Measurements from ENCODE around the gene ADAMTS6. TPM values are rescaled to one million over a fixed set of nuclear protein-coding genes. Genes with fewer than 3 reads are reported as not detected.

ADAMTS6 gene
- total RNA-seq, 2 donors from 2014 or later, result 0.91 to 20.7 TPM

DNA sequence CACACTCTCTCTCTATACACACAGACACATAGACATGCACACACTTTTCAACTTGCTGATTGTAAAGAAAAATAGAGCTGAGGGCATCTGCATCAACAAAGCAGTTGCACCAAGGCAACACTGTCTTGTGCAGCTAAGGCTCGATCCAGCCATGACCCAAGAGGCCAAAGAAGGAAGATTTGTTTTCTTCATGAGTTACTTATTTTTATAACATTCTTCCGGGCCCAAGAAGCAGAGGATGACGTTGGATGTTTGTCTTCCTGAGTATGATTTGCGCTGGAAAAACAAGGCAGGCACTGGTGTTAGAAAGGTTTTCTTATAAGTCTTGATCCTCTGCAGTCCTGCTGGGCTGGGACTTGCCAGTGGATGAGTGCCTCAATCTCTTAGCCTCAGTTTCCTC, 344.1 kb downstream of the ADAMTS6 start:
- no peak for TF ChIP-seq POLR2A (IDR thresholded peaks at IDR 0.05)
- TF ChIP-seq, protein P1, sequence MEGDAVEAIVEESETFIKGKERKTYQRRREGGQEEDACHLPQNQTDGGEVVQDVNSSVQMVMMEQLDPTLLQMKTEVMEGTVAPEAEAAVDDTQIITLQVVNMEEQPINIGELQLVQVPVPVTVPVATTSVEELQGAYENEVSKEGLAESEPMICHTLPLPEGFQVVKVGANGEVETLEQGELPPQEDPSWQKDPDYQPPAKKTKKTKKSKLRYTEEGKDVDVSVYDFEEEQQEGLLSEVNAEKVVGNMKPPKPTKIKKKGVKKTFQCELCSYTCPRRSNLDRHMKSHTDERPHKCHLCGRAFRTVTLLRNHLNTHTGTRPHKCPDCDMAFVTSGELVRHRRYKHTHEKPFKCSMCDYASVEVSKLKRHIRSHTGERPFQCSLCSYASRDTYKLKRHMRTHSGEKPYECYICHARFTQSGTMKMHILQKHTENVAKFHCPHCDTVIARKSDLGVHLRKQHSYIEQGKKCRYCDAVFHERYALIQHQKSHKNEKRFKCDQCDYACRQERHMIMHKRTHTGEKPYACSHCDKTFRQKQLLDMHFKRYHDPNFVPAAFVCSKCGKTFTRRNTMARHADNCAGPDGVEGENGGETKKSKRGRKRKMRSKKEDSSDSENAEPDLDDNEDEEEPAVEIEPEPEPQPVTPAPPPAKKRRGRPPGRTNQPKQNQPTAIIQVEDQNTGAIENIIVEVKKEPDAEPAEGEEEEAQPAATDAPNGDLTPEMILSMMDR (IDR thresholded peaks at IDR 0.05), result no peak
- no peak for TF ChIP-seq POLR2AphosphoS5 (IDR thresholded peaks at IDR 0.05)

DNA sequence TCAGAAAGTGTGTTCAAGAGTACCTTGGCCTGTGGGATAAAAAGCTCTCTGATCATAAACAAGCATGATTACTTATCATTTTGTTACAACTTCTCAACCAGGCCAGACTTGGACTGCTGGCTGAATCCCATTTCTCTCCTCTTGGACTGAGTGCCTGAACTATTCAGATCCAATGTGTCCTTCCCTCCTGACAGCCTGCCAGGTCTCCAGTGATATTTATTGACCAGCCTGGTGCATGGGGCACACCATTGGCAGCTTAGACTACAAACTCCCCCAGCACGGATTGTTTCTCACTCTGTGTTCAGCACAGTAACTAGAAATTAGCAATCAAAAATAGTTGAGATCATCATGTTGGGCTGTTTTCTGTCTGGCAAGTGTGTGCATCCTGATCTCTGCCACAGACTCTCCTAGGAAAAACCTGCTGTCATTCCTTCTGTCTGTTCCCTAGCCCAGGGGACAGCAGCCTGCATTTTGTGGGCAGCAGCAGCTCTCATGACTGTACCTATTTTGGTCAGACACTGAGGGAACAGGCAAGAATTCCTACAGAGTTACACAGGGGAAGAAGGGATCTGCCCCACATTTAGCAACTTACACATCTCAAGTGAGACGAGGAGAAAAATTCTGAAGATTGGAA, 348.1 kb downstream of the ADAMTS6 start:
- intact Hi-C loops (cut with DNase I), result no loop called here
- no peaks in the 10 kb centered on the region for H3K36me3 ChIP-seq
- no peaks in the 10 kb centered on the region for H3K27me3 ChIP-seq (replicated peaks; ENCODE audit: insufficient read depth)
- DNase-seq (ENCODE audit: low spot score), result no peak
- no peaks in the 10 kb centered on the region for H3K4me1 ChIP-seq (replicated peaks)
- H3K27ac ChIP-seq, result no peak overlapping the region
- TF ChIP-seq POLR2AphosphoS5 (IDR thresholded peaks at IDR 0.05) (no peak), POLR2A (IDR thresholded peaks at IDR 0.05) (no peak)
- TF ChIP-seq, protein P1 (IDR thresholded peaks at IDR 0.05), result no peak
- WGBS, result 63% methylated on average over 2 of the region's 2 CpGs
- H3K4me3 ChIP-seq, result no peak overlapping the region
- H3K9me3 ChIP-seq, result no peaks in the 10 kb centered on the region

More for the DNA sequence above, 344.1 kb downstream of the ADAMTS6 start:
- H3K4me3 ChIP-seq, result no peak overlapping the region
- intact Hi-C loops (cut with DNase I), result no loop called here
- WGBS, result 44% methylated on average over 4 of the region's 4 CpGs
- H3K9me3 ChIP-seq, result no peaks in the 10 kb centered on the region
- no peaks in the 10 kb centered on the region for H3K36me3 ChIP-seq
- no peaks in the 10 kb centered on the region for H3K4me1 ChIP-seq (replicated peaks)
- no peaks in the 10 kb centered on the region for H3K27me3 ChIP-seq (replicated peaks; ENCODE audit: insufficient read depth)
- H3K27ac ChIP-seq, result no peak overlapping the region
- no peak for DNase-seq (ENCODE audit: low spot score)

DNA sequence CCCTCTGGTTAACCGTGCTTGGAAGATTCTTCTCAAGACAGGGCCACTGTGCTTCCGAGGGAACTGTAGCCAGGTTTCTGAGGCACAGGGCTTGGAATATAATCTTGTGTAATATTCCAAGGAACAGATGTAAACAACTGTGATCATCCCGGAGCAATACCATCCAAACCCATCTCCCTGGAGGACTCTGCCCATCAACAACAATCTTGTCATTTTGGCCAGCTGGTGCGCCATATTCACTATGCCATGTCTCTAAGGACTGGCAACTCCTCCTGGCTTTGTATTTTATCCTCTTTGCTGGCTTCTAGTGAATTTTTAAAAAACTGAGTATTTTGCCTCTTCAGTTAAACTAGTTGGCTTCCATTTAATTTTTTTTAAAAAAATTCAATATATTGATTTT, 349.3 kb downstream of the ADAMTS6 start:
- Histone ChIP-seq H3K9me3 (no peaks in the 10 kb centered on the region), H3K36me3 (no peaks in the 10 kb centered on the region), H3K27me3 (replicated peaks; ENCODE audit: insufficient read depth) (no peaks in the 10 kb centered on the region), H3K4me1 (replicated peaks) (no peaks in the 10 kb centered on the region), H3K4me3 (no peak overlapping the region), H3K27ac (no peak overlapping the region)
- intact Hi-C loops (cut with DNase I), result no loop called here
- TF ChIP-seq POLR2A (IDR thresholded peaks at IDR 0.05) (no peak), POLR2AphosphoS5 (IDR thresholded peaks at IDR 0.05) (no peak)
- TF ChIP-seq, protein P1 (IDR thresholded peaks at IDR 0.05), result no peak
- no peak for DNase-seq (ENCODE audit: low spot score)
- 95% methylated on average over 4 of the region's 4 CpGs for whole genome bisulfite sequencing

DNA sequence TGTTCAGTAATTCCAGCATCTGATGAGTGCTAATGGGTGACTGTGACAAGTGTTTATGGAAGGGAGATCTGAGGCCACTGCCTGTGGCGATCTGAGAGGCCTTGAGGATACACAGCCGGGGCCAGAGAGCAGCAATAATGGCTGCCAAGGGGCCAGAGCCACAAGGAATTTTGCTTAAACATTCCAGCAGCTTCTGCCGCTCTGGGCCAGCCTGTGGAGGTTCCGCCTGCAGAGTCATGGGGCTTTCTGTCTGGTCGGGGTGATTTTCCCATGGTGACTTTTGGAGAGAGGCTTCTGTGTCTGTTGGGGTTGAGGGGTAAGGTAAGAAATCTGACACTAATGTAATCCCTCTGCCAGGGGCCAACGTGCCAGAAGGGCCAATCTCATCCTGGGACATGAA, 353.5 kb downstream of the ADAMTS6 start:
- no peaks in the 10 kb centered on the region for H3K4me1 ChIP-seq (replicated peaks)
- no peak overlapping the region for H3K27ac ChIP-seq
- intact Hi-C loops (cut with DNase I), result loop anchor here (10.0 kb wide), 1 partner anchor 313 kb away; no protein-coding TSS in a partner anchor
- DNase-seq (ENCODE audit: low spot score), result no peak
- H3K4me3 ChIP-seq, result no peak overlapping the region
- H3K27me3 ChIP-seq (replicated peaks; ENCODE audit: insufficient read depth), result no peaks in the 10 kb centered on the region
- no peaks in the 10 kb centered on the region for H3K36me3 ChIP-seq
- WGBS, result 59% methylated on average over 6 of the region's 6 CpGs
- TF ChIP-seq POLR2A (IDR thresholded peaks at IDR 0.05) (no peak), POLR2AphosphoS5 (IDR thresholded peaks at IDR 0.05) (no peak)
- TF ChIP-seq, protein P1 (IDR thresholded peaks at IDR 0.05), result no peak
- H3K9me3 ChIP-seq, result no peaks in the 10 kb centered on the region
